Skin of body (tissue), 2 donors: Measurements from ENCODE around the gene VWC2. TPM values are rescaled to one million over a fixed set of nuclear protein-coding genes. Genes with fewer than 3 reads are reported as not detected.
"Not testable (repeated sequence)": the region's sequence is repeated elsewhere in the genome, so short reads cannot be mapped to it uniquely, and the experiment has no call there.

Experiments
- DNase-seq: peaks from one replicate; lab custom pipeline; 2025; lab: John Stamatoyannopoulos, UW
- total RNA-seq: library from RNA; depleted of rRNA; stranded (reverse); fragments of >200 nt; gene quantifications from one replicate; pipeline ENCODE4 v1.2.3, GENCODE V29; 2014

VWC2 gene
- total RNA-seq, 1 donor from 2014 or later, result 0.49 TPM

DNA sequence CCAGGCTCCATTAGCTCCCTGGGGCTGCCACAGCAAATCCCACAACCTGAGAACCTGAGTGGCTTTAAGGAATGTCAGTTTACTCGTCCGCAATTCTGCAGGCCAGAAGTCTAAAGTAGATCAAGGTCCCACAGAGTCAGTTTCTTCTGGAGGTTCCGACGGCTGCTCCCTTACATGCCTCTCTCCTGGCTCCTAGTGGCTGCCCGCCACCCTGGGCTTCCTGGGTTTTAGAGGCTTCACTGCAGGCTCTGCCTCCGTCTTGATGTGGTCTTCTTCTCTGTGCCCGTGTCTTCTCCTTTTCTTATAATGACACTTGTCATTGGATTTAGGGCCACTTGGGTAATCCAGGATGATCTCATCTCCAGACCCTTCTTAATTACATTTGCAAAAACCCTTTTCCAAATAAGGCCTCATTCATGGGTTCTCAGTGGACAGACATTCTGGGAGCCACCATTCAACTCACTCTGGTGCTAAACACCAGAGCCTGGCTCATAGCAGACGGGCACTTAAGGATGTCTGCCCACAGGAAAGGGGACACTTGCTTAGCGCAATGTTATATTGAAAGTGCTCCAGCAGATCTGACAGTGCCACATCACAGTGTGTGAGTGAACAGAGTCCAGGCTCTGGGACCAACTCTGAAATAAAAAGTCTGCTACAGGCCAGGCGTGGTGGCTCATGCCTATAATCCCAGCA is 77.6 kb downstream of the VWC2 start:
- no peak for DNase-seq

DNA sequence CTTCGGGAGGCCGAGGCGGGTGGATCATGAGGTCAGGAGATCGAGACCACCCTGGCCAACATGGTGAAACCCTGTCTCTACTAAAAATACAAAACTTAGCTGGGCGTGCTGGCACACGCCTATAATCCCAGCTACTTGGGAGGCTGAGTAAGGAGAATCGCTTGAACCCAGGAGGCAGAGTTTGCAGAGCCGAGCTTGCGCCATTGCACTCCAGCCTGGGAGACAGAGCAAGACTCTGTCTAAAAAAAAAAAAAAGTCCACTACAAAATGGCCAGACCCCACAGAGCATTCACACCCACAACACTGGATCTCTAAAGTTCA is 78.1 kb downstream of the VWC2 start:
- DNase-seq, result not testable (repeated sequence)

DNA sequence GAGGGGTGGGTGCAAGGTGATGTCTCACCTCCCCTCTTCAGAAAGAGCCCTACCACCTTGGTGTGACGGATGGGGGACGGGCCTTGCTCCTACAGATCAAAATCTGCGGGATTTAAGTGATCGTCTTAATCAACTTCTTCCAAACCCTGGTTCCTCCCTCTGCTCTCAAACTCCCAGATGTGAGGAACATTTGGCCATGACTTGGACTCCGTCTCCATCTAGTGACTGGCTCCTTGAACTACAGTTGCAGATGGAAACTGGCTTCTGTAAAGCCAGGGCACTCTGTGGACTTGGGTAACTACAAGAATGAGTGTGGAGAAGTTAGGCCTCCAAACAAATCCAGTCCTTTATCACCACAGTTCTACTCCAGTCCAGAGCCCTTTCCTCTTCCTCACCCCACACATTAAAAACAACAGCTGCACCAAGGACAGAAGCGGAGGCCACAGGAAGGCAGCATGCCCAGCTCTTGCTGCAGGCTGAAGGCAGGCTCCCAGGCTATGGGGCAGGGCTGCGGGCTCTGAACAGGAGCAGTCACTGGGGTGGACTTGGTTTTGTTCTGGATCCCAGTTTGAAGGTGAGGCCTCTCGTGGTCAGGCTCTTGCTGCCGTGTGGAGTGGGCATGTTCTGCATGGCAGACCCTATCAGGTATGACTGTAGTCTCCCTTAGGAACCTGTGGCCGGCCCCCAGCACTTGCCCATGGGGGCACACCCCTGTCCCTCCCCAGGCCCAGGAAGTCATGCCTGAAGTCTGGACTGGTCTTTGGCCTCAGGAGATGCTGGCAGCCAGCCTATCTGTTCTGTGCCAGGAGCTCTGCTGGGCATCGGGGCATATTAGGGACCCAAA is 79.4 kb downstream of the VWC2 start:
- peak; percentile 77 for DNase-seq

DNA sequence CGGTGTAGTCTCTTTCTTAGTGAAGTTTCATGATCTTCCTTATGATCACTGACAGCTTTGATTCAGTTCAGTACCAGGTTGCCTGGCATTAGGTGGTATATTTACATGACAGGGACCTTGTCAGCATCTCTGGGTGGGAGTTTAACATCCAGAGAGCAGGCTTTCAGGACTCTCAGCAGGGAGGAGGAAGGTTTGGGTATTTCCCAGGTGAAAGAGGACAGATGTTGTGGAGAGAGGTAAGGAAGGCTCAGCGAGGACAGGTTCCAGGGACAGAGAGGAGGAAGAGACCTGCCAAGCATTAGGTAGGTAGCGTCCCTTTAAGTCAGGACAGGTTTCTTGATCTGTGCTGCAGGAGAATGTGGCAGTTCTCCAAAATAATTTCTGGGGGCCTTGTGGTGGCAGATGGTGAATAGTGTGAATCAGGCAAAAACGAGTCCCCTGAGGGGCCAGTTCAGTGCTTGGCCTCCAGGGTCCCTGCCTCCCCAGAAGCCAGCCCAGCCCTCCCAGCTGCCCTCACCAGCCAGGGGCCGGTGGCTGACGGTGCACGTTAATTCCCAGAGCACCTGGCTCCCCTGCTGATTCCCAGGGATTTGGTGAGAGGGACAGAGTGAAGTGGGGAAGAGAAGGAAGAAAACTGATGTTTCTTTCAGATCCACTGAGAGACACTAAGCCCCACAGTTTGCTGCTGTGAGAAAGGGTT is 82.0 kb downstream of the VWC2 start:
- no peak for DNase-seq

DNA sequence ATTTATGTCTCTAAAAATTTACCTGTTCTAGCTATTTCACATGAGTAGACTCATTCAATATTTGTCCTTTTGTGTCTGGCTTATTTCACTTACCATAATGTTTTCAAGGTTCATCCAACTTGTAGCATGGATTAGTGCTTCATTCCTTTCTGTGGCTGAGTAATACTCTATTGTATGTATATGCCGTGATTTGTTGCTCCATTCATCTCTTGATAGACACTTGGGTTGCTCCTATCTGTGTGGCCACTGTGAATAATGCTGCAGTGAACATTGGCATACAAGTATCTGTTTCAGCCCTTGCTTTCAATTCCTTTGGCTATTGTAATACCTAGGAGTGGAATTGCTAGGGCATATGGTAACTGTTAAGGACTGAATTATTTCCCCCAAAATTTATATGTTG is 86.9 kb downstream of the VWC2 start:
- no peak for DNase-seq

DNA sequence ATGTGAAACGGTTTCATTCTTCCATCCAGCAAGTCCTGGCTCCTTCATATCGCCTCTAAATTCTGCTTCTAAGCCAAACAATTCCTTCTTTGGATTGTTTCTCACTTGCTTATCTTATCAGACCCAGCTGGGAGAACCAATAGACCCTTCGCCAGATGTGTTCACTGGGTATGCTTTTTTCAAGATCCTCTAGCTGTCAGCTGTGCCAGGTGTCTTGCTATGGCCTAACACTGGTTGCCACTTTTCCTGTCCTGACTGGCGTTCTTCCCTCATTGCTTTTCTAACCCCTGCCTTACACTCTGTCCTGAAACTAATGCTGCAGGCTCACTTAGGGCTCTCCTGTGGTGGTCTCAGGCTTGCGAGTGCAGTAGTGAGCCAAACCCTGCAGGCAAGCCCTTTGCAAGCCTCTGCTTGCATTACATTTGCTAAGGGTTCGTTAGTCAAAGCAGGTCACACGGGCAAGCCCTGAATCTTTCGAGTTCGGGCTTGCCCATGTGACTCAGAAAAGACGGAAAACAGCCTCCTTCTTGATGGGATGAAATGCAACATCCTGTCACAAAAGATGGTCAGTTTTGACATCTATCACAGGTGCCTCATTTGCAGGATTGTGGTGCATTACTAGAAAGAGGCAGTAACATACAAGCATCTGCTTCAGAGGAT is 92.8 kb downstream of the VWC2 start:
- no peak for DNase-seq

DNA sequence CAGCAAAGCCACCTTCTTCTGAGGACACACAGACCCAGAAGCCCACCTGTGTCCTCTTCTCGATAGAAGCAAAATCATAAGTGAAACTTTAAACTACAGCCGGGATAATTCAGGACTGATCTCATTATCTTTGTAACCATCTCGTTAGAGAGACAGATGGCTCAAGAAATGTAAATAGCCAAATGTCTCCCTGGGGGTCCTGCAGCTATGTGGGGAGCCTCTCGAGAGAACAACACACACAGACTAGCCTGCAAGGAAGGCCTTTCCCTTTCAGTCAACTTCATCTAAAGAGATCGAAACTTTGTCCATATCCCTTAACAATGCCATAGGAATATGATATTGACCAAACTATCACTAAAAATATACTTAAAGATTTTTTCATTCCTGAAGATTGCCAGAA is 93.5 kb downstream of the VWC2 start:
- no peak for DNase-seq

DNA sequence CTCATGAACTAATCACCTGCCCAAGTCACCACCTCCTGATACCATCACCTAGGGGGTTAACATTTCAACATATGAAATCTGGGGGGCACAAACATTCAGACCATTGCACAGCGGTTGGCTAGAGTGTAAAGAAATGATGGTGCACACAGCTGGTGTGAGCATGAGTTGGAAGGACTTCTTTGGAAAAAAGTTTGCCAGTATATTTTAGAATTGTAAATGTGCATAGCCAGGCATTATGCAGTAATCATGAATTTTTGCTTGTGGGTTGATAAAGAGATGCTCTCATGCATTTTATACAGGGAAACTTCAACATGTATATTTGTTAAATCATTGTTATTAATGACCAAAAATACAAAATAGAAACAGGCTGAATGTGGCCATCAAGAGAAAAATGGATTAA is 100.0 kb downstream of the VWC2 start:
- no peak for DNase-seq

DNA sequence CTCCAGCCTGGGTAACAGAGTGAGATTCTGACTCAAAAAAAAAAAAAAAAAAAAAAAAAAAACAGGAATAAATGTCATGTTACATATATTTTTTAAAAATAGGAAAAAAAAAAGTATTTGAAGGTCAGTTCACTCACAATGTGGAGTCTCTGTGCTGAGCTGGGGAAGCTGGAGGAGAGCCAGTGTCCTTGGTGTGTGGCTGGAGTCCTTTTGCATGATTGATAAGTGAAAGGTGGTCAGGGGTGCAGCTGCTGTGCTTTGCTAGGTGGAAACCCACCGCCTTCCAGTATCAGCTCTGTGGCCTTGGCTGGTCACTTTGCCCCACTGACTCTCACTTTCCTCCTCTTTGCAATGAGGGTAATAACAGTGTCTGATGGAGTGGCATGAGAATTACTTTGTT is 101.9 kb downstream of the VWC2 start:
- no peak for DNase-seq

DNA sequence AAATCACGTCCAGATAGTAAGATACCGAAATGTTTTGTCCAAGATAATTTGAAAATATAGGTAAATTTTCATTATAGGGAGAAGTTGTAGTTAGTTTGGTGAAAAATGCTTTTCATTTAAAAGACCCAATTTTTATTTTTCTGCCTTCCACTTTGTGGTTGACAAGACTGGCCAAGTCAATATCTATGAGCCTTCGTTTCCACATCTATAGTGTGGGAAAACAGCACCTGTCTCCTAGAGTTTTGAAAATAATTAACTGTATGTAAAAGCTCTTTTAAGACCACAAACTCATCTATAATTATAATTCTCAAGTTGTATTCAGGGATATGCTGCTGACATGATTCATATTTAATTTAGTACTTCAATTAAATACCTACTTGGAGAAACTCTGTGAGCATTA is 102.8 kb downstream of the VWC2 start:
- no peak for DNase-seq

DNA sequence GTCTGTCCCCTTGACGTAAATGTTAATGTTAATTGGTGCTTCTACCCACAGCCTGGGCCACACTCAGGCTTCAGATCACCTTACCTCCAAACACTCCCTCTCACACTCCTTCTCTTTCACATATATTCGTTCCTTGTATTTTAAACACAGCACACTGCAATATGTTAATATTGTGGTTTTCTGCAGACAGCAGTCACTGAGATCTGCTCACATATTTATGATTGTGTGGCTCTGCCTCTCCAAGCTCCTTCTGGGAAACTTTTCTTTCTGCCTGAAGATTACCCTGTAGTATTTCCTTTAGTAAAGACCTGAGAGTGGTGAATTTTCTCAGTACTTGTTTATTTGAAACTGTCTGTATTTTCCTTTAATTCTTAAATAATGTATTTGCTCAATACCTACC is 104.7 kb downstream of the VWC2 start:
- DNase-seq, result no peak

DNA sequence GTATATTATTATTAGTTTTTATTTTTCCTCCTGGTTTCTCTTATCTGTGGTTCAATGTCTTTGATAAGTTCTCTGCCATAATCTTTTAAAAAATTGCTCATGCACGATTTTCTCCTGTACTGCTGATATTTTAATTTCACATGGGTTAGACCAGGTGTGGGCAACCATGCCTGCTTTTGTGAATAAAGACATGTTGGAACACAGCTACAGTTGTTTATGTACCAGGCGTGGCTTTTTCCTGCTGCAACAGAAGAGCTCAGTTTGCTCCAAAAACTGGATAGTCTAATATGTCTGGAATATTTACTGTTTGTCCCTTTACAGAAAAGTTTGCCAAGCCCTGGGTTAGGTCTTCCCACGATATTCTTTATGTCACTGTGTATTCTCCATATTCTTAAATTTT is 105.2 kb downstream of the VWC2 start:
- DNase-seq, result no peak

DNA sequence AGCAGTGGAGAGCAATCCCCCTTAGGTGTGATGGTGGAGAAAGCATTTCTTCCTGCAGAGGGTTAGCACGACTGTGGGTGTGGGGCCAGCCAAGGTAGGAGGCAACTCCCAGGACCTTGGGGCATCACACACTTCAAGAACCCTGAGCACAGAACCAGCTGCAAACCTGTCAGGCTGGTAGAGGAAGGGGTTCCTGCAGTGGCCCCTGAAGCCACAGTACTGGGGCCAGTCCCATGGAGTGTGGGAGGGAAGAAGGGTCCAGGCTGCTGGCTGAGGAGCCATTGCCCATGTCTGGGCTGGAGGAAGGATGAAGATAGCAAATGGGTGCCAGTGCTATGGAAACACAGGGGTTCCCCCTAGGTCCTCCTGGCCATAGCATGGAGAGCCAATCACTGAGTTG is 110.5 kb downstream of the VWC2 start:
- DNase-seq, result no peak

DNA sequence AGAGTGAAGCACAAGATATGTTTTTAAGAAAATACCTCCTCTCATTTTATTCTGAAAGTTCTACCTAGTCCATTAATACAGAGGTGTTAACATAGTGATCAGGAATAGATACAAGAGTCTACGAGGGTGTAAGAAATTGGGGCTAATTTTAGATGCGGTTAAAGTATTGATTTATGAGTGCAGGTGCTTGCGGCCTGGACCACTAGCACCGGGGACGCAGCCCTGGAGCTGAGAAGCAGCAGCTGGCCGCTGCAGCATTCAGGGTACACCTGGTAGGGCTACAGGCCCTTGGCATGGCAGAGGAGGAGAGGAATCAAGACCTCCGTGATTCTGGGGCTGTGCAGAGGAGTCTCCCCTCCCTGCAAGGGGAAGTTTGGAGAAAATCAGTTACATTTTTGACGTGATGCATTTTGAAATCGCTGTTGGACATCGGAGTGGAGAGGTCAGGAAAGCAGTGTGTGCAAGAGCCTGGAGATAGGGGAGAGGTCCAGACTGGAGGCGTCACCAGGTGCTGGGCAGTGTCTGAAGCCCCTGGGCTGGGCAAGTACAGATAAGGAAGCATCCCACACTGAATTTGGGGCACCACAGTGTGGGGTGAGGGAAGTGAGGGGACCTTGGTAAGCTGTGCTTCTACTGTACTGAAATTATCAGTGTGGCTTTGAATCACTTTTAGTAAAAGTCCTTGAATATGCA is 112.3 kb downstream of the VWC2 start:
- no peak for DNase-seq

DNA sequence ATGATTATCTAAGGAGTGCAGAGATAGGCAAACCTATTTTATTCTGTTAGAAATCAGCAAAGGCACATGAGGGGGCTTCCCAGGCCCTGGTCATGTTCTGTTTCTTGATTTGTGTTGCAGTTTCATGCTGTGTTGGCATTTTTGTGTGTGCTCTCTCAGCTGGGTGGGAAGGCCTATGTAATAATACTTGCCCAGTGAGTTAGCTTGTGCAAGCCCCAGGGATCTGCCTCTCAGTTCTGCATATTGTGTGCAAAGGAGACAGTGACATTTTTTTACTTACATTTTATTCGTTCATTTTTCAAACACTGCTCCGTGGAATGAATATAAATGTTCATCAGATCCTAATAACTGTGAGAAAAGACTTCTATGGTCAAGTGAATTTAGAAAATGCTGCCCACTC is 119.0 kb downstream of the VWC2 start:
- no peak for DNase-seq

DNA sequence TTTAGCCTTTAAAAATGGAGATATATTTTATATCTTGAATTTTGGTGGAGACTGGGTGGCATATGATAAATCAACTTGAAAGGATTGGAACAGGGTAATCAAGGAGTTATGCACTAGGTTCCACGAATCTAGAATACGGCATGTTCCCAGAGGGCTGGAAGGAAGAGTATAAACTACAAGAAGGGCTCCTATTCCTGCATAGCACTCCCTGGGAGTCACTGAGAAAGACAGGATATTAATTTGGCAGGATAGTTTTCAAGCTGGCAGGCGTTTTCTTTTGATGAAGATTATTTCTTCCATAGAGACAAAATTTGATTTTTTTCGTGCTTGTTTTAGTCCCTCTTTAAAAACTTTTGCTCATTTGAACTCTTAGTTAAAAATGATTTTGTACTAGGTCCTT is 119.7 kb downstream of the VWC2 start:
- no peak for DNase-seq

DNA sequence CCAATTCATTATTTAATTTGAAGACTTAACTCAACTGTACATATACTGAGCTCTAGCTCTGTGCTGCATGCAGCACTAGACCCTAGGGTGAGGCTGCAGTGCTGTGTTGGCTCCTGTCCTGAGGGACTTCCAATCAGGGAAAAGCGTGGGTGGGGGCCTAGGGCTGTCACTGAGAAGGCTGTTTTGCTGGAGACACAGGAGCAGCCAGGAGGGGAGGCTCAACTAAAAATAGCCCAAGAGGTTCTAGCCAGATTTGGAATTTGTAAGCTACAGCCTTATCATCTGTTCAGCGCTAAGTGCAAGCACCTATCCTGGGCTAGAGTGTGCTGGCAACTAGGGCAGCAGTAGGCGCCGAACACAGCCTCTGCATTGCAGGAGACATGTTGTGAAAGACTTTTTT is 121.1 kb downstream of the VWC2 start:
- no peak for DNase-seq

DNA sequence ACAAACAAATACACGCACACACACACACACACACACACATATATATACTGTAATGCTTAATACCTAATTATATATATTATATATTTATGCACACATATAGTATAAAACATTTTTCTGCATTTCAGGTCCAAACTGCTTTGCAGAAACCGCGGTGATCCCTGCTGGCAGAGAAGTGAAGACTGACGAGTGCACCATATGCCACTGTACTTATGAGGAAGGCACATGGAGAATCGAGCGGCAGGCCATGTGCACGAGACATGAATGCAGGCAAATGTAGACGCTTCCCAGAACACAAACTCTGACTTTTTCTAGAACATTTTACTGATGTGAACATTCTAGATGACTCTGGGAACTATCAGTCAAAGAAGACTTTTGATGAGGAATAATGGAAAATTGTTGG is 138.5 kb downstream of the VWC2 start:
- DNase-seq, result no peak

DNA sequence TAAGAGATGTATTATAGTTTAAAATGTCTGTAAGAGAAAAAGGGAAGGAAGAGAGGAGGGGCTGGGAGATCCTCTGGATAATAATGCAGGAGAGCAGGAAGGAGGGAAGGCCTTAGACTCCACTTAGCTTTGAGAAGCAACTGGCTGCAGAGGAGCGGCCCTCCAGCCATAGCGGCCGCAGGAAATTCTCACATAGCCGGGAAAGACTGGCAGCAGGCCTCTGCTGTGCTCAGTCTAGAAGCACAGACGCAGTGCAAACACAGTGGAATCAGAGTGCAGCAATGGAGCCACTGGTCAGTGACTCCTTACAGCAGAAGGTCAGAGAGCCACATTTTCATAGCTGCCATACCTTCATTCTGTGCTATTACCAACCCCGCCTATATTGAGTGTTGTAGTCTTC is 153.3 kb downstream of the VWC2 start:
- no peak for DNase-seq

DNA sequence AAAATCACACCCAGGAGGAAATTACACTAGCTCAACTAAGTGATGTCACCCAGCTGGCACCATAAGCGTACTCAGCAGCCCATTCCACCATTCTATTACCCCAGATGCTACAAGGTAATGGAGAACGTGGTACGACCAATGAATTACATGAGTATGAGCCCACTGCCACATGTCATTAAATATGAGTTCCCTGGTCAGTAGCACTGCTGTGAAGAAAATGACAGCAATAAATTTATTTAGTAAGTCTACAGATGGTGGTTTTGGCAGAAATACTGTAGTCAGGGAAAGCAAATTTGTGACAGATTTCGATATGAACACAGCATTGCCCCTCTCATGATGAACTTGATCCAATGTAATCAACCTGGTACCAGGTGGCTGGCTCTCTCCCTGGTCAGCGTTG is 154.2 kb downstream of the VWC2 start:
- no peak for DNase-seq

DNA sequence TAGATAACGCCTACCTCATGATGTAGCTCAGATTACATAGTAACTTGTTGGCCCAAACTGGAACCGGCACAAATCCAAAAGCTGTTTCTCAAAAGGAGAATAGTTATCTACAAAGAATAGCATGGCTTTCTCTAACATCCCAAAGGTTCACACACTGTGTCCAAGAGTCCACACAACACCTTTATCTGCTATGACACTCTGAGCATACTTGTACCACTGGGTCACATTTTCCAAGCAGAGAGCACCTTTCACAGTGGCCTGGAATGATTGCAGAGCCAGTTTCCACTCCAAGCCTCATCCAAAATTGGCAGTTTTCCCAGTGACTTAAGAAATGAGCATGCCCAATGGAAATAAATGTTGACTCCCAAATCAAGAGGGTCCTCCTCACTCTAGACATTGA is 155.3 kb downstream of the VWC2 start:
- no peak for DNase-seq

DNA sequence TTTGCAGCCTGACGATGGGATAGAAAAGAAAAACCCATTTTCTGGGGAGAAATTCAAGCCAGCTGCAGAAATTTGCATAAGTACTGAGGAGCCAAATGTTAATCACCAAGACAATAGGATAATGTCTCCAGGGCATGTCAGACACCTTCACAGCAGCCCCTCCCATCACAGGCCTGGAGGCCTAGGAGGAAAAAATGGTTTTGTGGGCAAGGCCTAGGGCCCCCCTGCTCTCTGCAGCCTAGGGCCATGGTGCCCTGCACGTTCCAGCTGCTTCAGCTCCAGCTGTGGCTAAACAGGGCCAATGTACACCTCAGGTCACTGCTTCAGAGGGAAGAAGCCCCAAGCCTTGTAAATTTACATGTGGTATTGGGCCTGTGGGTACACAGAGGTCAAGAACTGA is 158.2 kb downstream of the VWC2 start:
- no peak for DNase-seq
